HG03521 (cell line): Measurements from ENCODE around the gene ATXN2.
"Not testable (repeated sequence)": the region's sequence is repeated elsewhere in the genome, so short reads cannot be mapped to it uniquely, and the experiment has no call there.

Experiments
- ATAC-seq: cut with Tn5 transposase; IDR thresholded peaks from one replicate; pipeline ENCODE4 v1.9.1; 2021; ENCODE audit warnings: mild to moderate bottlenecking, moderate library complexity; ENCODE audit not compliant: unreplicated experiment

Gene ATXN2

GRCh38 chr12:111600205-111600642 lies 1.1 kb upstream of the ATXN2 start:
- no peak for ATAC-seq

DNA sequence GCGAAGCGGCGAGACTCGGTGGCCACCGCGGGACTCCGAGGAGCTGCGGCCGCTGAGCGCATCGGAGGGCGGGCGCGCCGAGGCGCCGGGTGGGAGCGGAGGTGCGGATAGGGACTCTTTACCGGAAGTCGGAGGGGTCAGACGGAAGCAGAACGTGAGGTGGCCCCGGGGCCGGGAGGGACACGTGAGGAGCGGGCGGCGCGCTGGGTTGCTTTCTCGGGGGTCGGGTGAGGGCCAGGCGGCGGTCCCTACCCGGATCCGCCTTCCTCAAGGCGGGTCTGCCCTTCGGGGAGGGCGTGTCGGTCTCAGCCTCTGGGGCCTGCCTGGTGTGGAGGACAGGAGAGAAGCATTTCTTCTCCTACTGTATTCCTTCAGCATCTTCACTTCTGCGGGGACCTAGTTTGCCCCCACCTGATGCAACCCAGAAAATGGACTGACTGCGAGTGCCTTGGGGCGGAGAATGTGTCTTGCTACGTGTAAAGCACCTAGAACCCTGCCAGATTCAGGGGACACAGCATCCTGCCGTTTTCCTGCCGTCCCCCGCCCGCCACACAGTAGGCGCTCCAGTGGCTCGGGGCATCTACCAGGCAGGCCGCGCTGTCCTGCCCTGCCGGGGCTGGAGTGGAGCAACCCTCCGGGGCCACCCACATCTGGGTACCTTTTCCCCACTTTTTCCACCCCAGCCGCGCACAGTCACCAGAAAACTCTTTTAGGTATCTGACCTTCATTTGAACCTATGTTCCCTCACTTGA lies 514 bp upstream of the ATXN2 start:
- peak; percentile 55 for ATAC-seq

GRCh38 chr12:111597831-111598636 lies 1.1 kb downstream of the ATXN2 start:
- ATAC-seq = peak; percentile 11

DNA sequence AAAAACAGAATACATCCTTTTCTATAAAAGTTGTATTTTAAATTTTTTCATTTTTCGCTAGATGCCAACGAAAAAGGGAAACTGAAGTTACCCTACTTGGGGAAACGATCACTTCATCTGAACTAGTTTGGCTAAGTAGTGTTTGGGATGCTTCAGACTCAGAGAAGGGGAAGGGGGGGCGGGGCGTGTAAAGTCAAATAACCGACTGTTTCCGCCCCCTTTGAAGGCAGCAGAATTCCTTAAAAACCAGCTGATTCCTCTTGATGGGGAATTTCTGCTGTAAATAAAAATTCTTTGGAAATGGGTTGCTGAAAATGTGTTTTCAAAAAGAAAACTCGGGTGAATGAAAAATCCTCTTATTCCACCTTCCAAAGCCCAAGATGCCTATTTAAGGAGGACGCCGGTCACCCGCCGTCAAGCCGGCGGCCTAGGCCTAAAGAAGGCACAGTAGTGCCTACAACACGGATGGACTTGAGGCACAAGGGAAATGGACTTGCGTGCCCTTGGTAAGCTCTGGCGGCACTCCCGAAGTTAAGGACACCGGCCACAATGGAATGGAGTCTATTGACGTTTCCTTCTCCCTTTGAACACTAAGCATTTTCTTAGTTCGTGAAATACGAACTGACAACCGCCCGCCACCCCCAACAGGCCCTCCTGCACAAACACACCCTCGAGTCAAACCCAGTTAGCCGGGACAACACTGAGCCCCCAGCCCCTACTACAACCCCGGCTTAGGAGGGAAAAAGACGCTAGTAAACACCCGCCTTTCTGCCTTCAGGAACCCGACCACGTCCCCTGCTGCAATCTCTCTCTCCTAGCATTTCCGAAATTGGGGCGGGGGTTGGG lies 1.9 kb downstream of the ATXN2 start:
- ATAC-seq = no peak

GRCh38 chr12:111595341-111595835 lies 3.7 kb downstream of the ATXN2 start:
- not testable (repeated sequence) for ATAC-seq

DNA sequence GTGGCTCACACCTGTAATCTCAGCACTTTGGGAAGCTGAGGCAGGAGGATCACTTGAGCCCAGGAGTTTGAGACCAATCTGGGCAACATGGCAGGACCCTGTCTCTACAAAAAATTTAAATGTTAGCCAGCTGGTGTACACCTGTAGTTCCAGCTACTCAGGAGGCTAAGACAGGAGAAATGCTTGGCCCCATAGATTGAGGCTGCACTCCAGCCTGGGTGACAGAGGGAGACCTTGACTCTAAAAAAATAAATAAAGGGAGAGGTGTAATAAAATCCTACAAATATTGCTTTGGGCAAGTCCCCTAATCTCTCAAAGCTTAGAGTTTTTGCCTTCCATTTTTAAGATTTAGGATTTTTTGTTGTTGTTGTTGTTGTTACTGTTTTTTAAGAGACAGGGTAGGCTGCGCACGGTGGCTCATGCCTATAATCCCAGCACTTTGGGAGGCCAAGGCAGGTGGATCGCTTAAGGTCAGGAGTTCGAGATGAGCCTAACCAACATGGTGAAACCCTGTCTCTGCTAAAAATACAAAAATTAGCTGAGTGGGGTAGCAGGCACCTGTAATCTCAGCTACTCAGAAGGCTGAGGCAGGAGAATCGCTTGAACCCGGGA lies 7.6 kb downstream of the ATXN2 start:
- not testable (repeated sequence) for ATAC-seq

DNA sequence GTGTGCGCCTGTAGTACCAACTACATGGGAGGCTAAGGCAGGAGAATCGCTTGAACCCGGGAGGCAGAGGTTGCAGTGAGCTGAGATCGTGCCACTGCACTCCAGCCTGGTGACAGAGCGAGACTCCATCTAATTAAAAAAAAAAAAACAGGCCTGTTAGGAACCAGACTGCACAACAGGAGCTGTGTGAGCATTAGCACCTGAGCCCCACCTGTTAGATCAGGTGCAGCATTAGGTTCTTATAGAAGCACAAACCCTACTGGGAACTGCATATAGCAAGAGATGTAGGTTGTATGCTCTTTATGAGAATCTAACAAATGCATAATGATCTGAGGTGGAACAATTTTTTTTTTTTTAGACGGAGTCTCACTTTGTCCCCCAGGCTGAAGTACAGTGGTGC lies 8.6 kb downstream of the ATXN2 start:
- no peak for ATAC-seq

GRCh38 chr12:111589601-111590000 lies 9.5 kb downstream of the ATXN2 start:
- no peak for ATAC-seq

- ATAC-seq = no peak
Observed at GRCh38 chr12:111588010-111588409, 11.1 kb downstream of the ATXN2 start.

DNA sequence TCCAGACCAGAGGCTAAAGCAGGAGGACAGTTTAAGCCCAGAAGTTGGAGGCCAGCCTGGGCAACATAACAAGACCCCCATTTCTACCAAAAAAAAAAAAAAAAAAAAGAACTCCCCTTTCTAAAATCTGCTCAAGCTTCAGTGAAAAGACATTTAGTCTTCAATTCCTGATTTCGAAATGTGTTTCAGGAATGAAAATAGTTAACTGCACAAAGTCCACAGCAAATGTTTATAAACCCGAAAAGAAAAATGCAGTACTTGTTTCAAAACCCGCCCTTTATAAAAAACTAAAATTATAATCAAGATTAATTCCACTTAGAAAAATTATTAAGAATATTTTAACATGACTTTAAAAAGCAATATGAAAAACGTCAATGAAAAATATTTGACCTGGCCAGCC lies 12.1 kb downstream of the ATXN2 start:
- no peak for ATAC-seq

GRCh38 chr12:111585690-111586089 lies 13.4 kb downstream of the ATXN2 start:
- no peak for ATAC-seq

DNA sequence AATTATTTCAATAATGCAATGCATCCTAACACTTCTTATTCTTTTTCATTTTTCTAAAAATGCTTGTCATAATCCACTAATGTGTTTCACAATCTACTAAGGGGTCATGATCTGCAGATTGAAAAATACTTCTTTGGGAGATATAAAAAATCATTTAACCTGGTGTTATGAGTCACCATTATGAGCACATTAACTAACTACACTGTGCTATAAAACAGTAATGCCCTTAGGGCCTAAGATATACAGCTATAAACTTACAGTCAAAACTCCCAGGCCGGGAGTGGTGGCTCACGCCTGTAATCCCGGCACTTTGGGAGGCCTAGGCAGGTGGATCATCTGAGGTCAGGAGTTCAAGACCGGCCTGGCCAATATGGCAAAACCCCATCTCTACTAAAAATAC lies 14.2 kb downstream of the ATXN2 start:
- no peak for ATAC-seq

GRCh38 chr12:111583506-111583905 lies 15.6 kb downstream of the ATXN2 start:
- ATAC-seq = not testable (repeated sequence)

DNA sequence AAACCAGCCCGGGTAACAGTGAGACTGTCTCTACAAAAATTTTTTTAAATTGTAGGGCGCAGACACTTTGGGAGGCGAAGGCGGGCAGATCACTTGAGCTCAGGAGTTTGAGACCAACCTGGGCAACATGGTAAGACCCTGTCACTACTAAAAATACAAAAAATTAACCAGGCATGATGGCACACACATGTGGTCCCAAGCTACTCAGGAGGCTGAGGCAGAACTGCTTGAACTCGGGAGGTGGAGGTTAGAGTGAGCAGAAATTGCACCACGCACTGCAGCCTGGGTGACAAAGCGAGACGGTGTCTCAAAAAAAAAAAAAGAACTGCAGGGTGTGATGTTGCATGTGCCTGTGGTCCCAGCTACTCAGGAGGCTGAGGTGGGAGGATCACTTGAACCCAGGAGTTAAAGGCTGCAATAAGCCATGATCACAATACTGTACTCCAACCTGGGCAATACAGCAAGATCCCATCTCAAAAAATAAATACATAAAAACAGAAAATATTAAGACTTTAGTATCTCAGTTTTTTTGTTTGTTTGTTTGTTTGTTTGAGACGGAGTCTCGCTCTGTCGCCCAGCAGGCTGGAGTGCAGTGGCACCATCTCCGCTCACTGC lies 16.9 kb downstream of the ATXN2 start:
- no peak for ATAC-seq

DNA sequence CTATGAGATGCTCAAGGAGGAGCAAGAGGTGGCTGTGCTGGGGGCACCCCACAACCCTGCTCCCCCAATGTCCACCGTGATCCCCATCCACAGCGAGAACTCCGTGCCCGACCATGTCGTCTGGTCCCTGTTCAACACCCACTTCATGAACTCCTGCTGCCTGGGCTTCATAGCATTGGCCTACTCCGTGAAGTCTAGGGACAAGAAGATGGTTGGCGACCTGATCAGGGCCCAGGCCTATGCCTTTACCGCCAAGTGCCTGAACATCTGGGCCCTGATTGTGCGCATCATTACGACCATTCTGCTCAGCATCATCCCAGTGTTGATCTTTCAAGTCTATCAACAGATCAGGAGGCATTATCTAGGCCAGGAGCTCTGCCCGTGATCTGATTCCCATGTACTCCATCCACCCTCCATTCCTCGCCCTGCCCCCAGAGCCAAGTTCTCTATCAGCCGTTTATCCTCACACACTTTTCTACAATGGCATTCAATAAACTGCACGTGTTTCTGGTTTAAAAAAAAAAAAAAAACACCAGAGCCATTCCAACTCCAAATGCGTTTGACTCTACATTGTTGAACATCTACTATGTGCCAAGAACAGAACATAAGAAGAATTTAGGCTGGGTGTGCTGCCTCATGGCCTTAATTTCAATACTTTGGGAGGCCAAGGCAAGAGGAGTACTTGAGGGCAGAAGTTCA lies 17.5 kb downstream of the ATXN2 start:
- ATAC-seq = no peak

- no peak for ATAC-seq
Observed at GRCh38 chr12:111580737-111581136, 18.4 kb downstream of the ATXN2 start.

GRCh38 chr12:111580119-111580425 lies 19.0 kb downstream of the ATXN2 start:
- no peak for ATAC-seq

DNA sequence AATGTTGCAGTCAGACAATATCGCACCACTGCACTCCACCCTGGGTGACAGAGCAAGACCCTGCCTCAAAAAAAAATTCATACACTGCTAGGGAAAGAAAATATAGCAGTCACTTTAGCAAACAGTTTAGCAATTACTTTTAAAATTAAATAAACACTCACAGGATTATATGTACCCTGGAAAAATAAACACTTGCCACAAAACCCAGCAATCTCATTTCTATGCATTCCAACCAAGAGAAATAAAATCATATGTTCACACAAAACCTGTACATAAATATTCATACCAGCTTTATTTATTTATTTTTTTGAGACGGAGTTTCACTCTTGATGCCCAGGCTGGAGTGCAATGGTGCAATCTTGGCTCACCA lies 20.2 kb downstream of the ATXN2 start:
- no peak for ATAC-seq

GRCh38 chr12:111578276-111578970 lies 20.7 kb downstream of the ATXN2 start:
- ATAC-seq = no peak
